Mucosa of descending colon (tissue), 3 donors: ENCODE results near the gene MCCD1. TPM values are rescaled to one million over a fixed set of nuclear protein-coding genes. Genes with fewer than 3 reads are reported as not detected.

Experiments
- ATAC-seq: fragments of 200-7000 bp; cut with Tn5 transposase; one replicate; pipeline ENCODE4 v1.9.1; 2020; ENCODE audit warnings: mild to moderate bottlenecking, moderate library complexity
- DNase-seq, 3 donors: peaks; one replicate each; pipeline ENCODE4 v3.0.0-alpha.2; 2020
- H3K36me3 ChIP-seq: fragments of 200-600 bp; one replicate; pipeline ENCODE4 v1.8.0; 2021; ENCODE audit warnings: low read depth, mild to moderate bottlenecking
- H3K4me1 ChIP-seq: fragments of 200-600 bp; one replicate; pipeline ENCODE4 v1.8.0; 2021; ENCODE audit warnings: low read depth, mild to moderate bottlenecking
- H3K4me3 ChIP-seq: fragments of 200-600 bp; one replicate; pipeline ENCODE4 v1.8.0; 2021; ENCODE audit warnings: mild to moderate bottlenecking
- H3K9me3 ChIP-seq: fragments of 200-600 bp; one replicate; pipeline ENCODE4 v1.8.0; 2021; ENCODE audit warnings: mild to moderate bottlenecking
- CTCF ChIP-seq: fragments of 200-600 bp; IDR thresholded peaks from one replicate; pipeline ENCODE4 v1.8.0; 2022; ENCODE audit warnings: antibody characterized with exemption, mild to moderate bottlenecking
- intact Hi-C, 2 donors: fragments of 100-400 bp; cut with DNase I in 1 of 2; cut with micrococcal nuclease in 1 of 2; formaldehyde crosslinking; loops; one replicate each; pipeline versions ENCODE4 v1.11.0 to v1.11.1; 2022; cut with DNase I, micrococcal nuclease
- total RNA-seq, 3 donors: library from RNA; stranded (reverse); fragmentation: NEBNext Ultra II Directional in 2 of 3; extraction: Animal tissue kit (Norgen Biotek cat#: 25700) in 2 of 3; gene quantifications; one replicate each; pipeline versions ENCODE4 v1.2.1 to v1.2.4, GENCODE V29; 2021 to 2023
- donor health status: DM: no; HTN: no; CAD: no; lungs with moderate emphysema.
- donor health status: DM: no; HTN: no; CAD: no.
- donor health status: DM: no; HTN: yes; CAD: no.

The MCCD1 gene
- total RNA-seq, 3 donors from 2014 or later: not detected

- Histone ChIP-seq H3K36me3 (peaks cover 4% of the 10 kb centered on the region), H3K4me1 (peaks cover 3% of the 10 kb centered on the region), H3K4me3 (no peak overlapping the region), H3K9me3 (no peaks in the 10 kb centered on the region)
- no peak for TF ChIP-seq CTCF
- ATAC-seq (no peak), DNase-seq (no peak)
- intact Hi-C loops: no loop called here
Observed at GRCh38 chr6:31558318-31558625, 29.5 kb downstream of the MCCD1 start.

- intact Hi-C loops: no loop called here
- DNase-seq (peak in 2 of 3 donors; percentile 40), ATAC-seq (peak; percentile 71)
- no peak for TF ChIP-seq CTCF
- Histone ChIP-seq H3K36me3 (peaks cover 4% of the 10 kb centered on the region), H3K9me3 (no peaks in the 10 kb centered on the region), H3K4me1 (peaks cover 3% of the 10 kb centered on the region), H3K4me3 (no peak overlapping the region)
Observed at GRCh38 chr6:31558631-31559500, 30.1 kb downstream of the MCCD1 start.

GRCh38 chr6:31559606-31559957 lies 30.8 kb downstream of the MCCD1 start:
- no peak for TF ChIP-seq CTCF
- intact Hi-C loops: no loop called here
- Histone ChIP-seq H3K4me3 (no peak overlapping the region), H3K4me1 (peaks cover 3% of the 10 kb centered on the region), H3K9me3 (no peaks in the 10 kb centered on the region), H3K36me3 (peaks cover 4% of the 10 kb centered on the region)
- no peak for DNase-seq
- peak; percentile 3 for ATAC-seq

GRCh38 chr6:31559958-31560696 lies 31.4 kb downstream of the MCCD1 start:
- intact Hi-C loops: no loop called here
- no peak for TF ChIP-seq CTCF
- ATAC-seq (peak; percentile 76), DNase-seq (peak; percentile 47 to 80 (median 56))
- peaks cover 4% of the 10 kb centered on the region for H3K36me3 ChIP-seq
- peaks cover 3% of the 10 kb centered on the region for H3K4me1 ChIP-seq
- H3K4me3 ChIP-seq: no peak overlapping the region
- no peaks in the 10 kb centered on the region for H3K9me3 ChIP-seq

- DNase-seq (no peak), ATAC-seq (no peak)
- H3K4me3 ChIP-seq: no peak overlapping the region
- H3K36me3 ChIP-seq: peaks cover 4% of the 10 kb centered on the region
- no peak for TF ChIP-seq CTCF
- no peaks in the 10 kb centered on the region for H3K9me3 ChIP-seq
- H3K4me1 ChIP-seq: peaks cover 3% of the 10 kb centered on the region
- intact Hi-C loops: no loop called here
Observed at GRCh38 chr6:31560697-31561058, 31.9 kb downstream of the MCCD1 start.
